ENCODE measurements around the gene MEX3D. TPM values are rescaled to one million over a fixed set of nuclear protein-coding genes. Genes with fewer than 3 reads are reported as not detected.
"Not testable (repeated sequence)": the region's sequence is repeated elsewhere in the genome, so short reads cannot be mapped to it uniquely, and the experiment has no call there.

The MEX3D gene
- total RNA-seq, 1 donor from 2014 or later, result 21.4 TPM

DNA sequence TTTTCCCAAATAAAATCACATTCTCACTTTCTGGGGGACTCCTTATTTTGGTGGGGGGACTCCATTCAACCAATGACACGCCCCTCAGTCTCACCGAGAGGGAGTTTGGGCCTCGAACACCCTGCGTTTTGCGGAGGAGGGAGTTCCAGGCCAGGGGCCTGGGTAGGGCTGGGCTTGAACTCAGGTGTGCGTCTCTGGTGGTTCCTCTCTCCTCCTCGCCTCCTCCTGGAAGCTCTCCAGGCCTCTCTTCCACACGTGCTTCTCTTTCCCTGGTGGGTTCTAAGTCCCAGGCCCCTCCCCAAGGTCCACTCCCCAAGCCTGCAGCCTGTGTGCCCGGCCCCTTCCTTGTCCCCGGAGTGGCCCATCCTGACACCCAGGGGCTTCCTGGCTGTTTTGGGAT is 14.7 kb downstream of the MEX3D start:
- H3K27ac ChIP-seq, result no peak overlapping the region
- peaks cover 0 to 4% of the 10 kb centered on the region in 2 donors for H3K36me3 ChIP-seq
- DNase-seq (ENCODE audit: extremely low spot score in 2 of 2), result no peak
- intact Hi-C loops (cut with DNase I), result loop anchor here (5.0 kb wide), 1 partner anchor 124 kb away; no protein-coding TSS in a partner anchor
- H3K4me3 ChIP-seq, result no peak overlapping the region
- TF ChIP-seq POLR2A (IDR thresholded peaks at IDR 0.05), result no peak
- TF ChIP-seq CTCF (IDR thresholded peaks at IDR 0.05), result no peak
- TF ChIP-seq POLR2AphosphoS5 (IDR thresholded peaks at IDR 0.05; ENCODE audit: insufficient read depth in 1 of 2, low read depth in 1 of 2), result no peak
- H3K9me3 ChIP-seq, result no peaks in the 10 kb centered on the region
- H3K27me3 ChIP-seq, result no peaks in the 10 kb centered on the region
- no peaks in the 10 kb centered on the region for H3K4me1 ChIP-seq

- TF ChIP-seq POLR2A (IDR thresholded peaks at IDR 0.05), result no peak
- no peak for TF ChIP-seq POLR2AphosphoS5 (IDR thresholded peaks at IDR 0.05; ENCODE audit: insufficient read depth in 1 of 2, low read depth in 1 of 2)
- TF ChIP-seq CTCF (IDR thresholded peaks at IDR 0.05), result no peak
Observed at GRCh38 chr19:1551068-1552040, 16.8 kb downstream of the MEX3D start.

DNA sequence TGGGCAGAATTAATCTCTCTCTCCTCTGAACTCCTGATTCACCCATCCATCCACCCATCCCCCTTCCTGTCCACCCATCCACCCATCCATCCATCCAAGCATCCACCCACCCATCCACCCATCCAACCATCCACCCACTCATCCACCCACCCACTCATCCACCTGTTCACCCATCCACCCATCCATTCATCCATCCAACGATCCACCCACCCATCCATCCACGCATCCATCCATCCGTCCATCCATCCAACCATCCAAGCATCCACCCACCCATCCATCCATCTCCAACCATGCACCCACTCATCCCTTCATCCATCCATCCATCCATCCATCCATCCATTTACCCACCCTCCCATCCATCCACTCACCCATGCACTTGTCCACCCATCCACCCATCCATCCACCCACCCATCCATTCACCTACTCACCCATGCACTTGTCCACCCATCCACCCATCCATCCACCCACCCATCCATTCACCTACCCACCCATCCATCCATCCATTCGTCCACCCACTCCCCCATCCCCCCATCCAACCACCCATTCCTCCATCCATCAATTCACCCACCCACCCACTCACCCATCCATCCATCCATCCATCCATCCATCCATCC is 18.7 kb downstream of the MEX3D start:
- no peaks in the 10 kb centered on the region for H3K4me1 ChIP-seq
- no peaks in the 10 kb centered on the region for H3K27me3 ChIP-seq
- intact Hi-C loops (cut with DNase I), result loop anchor here (5.0 kb wide), 1 partner anchor 218 kb away; no protein-coding TSS in a partner anchor
- H3K9me3 ChIP-seq, result no peaks in the 10 kb centered on the region
- TF ChIP-seq POLR2A (IDR thresholded peaks at IDR 0.05) (no peak), POLR2AphosphoS5 (IDR thresholded peaks at IDR 0.05; ENCODE audit: insufficient read depth in 1 of 2, low read depth in 1 of 2) (no peak), CTCF (IDR thresholded peaks at IDR 0.05) (no peak)
- DNase-seq (ENCODE audit: extremely low spot score in 2 of 2), result no peak
- no peak overlapping the region for H3K27ac ChIP-seq
- H3K36me3 ChIP-seq, result no peaks in the 10 kb centered on the region
- no peak overlapping the region for H3K4me3 ChIP-seq

More at GRCh38 chr19:1551068-1552040, 16.8 kb downstream of the MEX3D start:
- H3K36me3 ChIP-seq, result peaks cover 0 to 2% of the 10 kb centered on the region in 2 donors
- H3K27me3 ChIP-seq, result no peaks in the 10 kb centered on the region
- H3K9me3 ChIP-seq, result no peaks in the 10 kb centered on the region
- intact Hi-C loops (cut with DNase I), result loop anchor here (5.0 kb wide), 1 partner anchor 126 kb away; no protein-coding TSS in a partner anchor
- DNase-seq (ENCODE audit: extremely low spot score in 2 of 2), result no peak
- H3K4me1 ChIP-seq, result no peaks in the 10 kb centered on the region
- no peak overlapping the region for H3K27ac ChIP-seq
- no peak overlapping the region for H3K4me3 ChIP-seq

DNA sequence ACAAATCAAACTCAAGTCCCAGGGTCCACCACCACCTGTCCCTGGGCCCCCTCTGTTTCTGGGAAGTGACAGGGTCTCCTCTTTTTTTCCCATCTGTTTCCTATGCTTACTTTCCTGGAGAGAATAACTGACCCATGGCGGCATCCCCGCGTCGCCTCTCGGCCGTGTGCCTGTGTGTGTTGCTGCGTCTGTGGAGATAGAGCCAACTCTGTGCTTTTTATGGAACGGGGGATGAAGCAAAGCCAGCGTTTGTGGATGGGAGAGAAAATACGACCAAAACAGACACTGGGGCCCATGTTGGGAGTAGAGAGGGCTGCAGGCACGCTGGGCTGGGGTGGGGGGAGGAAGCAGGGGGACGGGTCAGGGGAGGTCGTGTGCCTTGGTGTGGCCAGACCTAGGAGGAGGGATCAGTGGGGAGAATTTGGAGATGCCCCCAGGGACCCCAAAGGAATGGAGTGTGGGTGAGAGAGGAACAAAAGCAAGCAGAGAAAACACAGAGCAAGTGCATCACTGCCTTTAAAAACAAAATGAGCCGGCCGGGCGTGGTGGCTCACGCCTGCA is 27.7 kb downstream of the MEX3D start:
- intact Hi-C loops (cut with DNase I), result no loop called here
- DNase-seq (ENCODE audit: extremely low spot score in 2 of 2), result no peak
- peaks cover 7% of the 10 kb centered on the region for H3K4me1 ChIP-seq
- peak overlapping the region in 1 of 2 donors; percentile 4 for H3K4me3 ChIP-seq
- H3K27ac ChIP-seq, result peak overlapping the region; percentile 48
- H3K27me3 ChIP-seq, result no peaks in the 10 kb centered on the region
- H3K36me3 ChIP-seq, result no peaks in the 10 kb centered on the region
- TF ChIP-seq POLR2A (IDR thresholded peaks at IDR 0.05), result no peak
- TF ChIP-seq POLR2AphosphoS5 (IDR thresholded peaks at IDR 0.05; ENCODE audit: insufficient read depth in 1 of 2, low read depth in 1 of 2), result no peak
- no peak for TF ChIP-seq CTCF (IDR thresholded peaks at IDR 0.05)
- no peaks in the 10 kb centered on the region for H3K9me3 ChIP-seq

DNA sequence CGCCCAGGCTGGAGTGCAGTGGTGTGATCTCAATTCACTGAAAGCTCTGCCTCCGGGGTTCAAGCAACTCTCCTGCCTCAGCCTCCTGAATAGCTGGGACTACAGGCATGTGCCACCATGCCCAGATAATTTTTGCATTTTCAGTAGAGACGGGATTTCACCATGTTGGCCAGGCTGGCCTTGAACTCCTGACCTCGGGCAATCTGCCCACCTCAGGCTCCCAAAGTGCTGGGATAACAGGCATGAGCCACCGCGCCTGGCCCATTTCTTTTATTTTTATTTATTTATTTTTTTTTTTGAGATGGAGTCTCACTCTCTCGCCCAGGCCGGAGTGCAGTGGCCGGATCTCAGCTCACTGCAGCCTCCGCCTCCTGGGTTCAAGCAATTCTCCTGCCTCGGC is 28.4 kb downstream of the MEX3D start:
- DNase-seq (ENCODE audit: extremely low spot score in 2 of 2); H3K36me3 ChIP-seq; H3K4me1 ChIP-seq; H3K27me3 ChIP-seq; intact Hi-C loops (cut with DNase I); H3K4me3 ChIP-seq; H3K9me3 ChIP-seq: not testable (repeated sequence)
- peak overlapping the region; percentile 48 for H3K27ac ChIP-seq

Measured in vagina (tissue), 2 donors.